Measurements from ENCODE around the gene BANK1.

Gene BANK1

DNA sequence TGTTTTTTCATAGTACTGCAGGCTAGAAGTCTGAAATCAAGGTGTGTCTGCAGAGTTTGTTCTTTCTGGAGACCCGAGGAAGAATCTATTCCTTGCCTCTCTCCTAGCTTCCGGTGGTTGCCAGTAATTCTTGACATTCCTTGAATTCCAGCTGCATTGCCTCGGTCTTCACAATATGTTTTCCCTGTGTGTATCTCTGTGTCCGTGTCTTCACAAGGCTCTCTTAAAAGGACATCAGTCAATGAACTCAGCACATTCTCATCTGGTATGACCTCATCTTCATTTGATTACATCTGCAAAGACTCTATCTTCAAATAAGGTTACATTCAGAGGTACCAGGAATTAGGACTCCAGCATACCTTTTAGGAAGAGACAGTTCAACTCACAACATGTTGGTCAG is 163.4 kb downstream of the BANK1 start:
- TF ChIP-seq, protein P1, sequence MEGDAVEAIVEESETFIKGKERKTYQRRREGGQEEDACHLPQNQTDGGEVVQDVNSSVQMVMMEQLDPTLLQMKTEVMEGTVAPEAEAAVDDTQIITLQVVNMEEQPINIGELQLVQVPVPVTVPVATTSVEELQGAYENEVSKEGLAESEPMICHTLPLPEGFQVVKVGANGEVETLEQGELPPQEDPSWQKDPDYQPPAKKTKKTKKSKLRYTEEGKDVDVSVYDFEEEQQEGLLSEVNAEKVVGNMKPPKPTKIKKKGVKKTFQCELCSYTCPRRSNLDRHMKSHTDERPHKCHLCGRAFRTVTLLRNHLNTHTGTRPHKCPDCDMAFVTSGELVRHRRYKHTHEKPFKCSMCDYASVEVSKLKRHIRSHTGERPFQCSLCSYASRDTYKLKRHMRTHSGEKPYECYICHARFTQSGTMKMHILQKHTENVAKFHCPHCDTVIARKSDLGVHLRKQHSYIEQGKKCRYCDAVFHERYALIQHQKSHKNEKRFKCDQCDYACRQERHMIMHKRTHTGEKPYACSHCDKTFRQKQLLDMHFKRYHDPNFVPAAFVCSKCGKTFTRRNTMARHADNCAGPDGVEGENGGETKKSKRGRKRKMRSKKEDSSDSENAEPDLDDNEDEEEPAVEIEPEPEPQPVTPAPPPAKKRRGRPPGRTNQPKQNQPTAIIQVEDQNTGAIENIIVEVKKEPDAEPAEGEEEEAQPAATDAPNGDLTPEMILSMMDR (conservative IDR thresholded peaks at IDR 0.05; ENCODE audit: low read depth), result no peak
- ChIA-PET POLR2A (ENCODE audit: low non-redundant PET) (no interaction called here), CTCF (no interaction called here)
- no peak overlapping the region for H3K27ac ChIP-seq
- peak; percentile 12 for DNase-seq (ENCODE audit: low spot score)

DNA sequence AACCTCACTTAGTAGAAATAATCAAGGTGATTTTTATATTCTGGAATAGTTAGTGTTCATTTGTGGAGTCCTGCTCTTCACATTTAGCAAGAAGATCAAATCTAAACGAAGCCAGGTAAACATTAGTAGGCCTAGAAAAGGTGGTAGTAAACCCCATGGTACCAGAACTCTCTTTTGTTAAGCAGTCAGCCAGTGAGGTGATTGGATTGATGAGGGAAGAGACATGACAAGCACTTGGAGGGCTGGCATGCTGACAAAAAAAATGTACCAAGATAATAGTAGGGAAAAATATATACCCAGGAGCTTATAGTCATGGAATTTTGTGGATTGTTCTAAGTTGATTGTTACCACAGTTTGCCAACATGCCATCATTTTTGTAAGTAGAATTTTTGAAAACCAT is 163.8 kb downstream of the BANK1 start:
- POLR2A ChIA-PET (ENCODE audit: low non-redundant PET), result no interaction called here
- no peak for DNase-seq (ENCODE audit: low spot score)
- TF ChIP-seq, protein P1 (conservative IDR thresholded peaks at IDR 0.05; ENCODE audit: low read depth), result no peak
- CTCF ChIA-PET, result no interaction called here
- H3K27ac ChIP-seq, result no peak overlapping the region

DNA sequence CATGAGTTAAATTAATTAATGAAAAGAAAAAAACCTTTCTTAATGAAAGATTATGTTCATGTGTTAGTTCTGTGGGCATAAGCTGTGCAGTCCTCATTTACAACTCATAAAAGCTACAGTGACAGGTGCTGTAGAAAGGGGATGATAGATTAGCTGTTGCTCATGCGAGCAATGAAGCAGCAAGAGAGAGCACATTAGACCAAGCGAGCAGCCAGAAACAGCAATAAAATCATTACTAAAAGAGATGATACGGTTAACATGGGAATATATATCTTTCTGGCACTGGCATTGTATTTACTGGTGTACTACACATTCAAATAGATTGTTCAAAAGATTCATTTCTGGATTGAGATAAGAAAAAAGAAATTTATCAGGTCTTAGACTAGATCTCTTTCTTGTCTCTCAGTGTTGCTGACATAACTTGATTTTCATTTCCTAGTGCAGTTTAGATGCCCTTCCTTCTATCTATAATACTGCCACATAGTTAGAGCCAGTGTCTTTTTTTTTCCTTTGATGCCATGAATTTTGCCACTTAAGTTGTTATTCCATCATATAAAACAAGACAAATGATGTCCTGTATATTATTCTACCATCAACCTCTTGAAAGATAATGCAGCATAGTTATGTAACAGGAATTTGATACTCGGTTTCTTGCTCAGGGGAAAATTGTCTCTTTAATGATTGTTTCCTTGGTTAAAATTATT is 164.6 kb downstream of the BANK1 start:
- POLR2A ChIA-PET (ENCODE audit: low non-redundant PET), result no interaction called here
- DNase-seq (ENCODE audit: low spot score), result no peak
- TF ChIP-seq, protein P1 (conservative IDR thresholded peaks at IDR 0.05; ENCODE audit: low read depth), result no peak
- CTCF ChIA-PET, result no interaction called here
- no peak overlapping the region for H3K27ac ChIP-seq

DNA sequence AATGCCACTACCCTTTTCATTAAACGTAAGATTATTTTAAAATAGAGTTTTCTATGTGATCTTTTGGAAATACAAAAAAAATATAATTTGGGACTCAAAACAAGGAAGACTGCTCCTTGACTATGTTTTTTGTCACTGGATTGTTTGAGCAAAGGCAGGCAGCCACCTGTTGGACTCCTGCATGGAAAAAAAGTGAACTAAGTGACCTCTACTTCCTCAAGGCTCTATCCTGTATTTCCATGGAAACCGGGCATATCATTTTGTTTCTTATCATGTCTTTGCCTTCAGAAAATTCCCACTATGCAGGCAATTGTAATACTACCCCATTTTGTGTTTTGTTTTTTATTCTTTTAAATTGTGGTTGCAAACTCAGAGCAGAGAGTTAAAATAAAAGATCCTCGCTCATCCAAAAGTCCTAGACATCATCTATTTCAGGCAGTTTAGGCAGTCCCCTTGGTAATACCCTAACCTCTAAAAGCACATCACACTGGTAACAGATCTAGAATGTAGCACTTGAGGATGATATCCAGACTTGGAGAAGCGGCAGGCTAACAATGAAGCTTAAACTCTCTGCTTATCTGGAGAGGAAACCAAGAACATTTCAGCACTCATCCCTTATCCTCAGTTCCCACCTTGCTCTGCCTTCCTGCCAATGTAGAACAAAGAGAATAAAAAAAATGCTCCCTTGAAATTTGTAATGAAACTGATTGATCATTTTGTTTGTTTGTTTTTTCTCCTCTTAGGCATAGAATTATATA is 165.7 kb downstream of the BANK1 start:
- no peak overlapping the region for H3K27ac ChIP-seq
- POLR2A ChIA-PET (ENCODE audit: low non-redundant PET), result no interaction called here
- CTCF ChIA-PET, result interaction anchor here (1.5 kb wide), 1 partner anchor 306 kb away, joined by 4 read pairs; no protein-coding TSS in a partner anchor

DNA sequence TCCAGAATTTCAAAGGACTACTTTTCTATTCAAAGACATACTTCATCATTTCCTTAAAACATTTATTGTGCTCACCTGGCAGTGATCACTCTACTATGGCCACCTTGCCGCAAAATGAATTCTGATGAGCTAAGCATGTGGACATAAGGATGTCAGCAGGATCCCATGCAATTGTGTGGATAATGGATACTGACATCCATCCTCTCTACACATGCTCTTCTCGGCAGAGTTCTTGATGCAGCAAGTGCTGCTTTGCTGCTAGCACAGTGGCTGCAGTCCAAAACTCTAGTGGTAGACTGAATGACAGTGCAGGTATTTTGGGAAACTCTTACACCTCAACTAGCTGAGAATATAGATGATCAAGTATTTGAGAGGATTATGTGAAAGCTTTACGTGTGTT is 168.0 kb downstream of the BANK1 start:
- TF ChIP-seq, protein P1 (conservative IDR thresholded peaks at IDR 0.05; ENCODE audit: low read depth), result no peak
- CTCF ChIA-PET, result interaction anchor here (0.7 kb wide), 1 partner anchor 77 kb away, joined by 4 read pairs; no protein-coding TSS in a partner anchor
- no peak overlapping the region for H3K27ac ChIP-seq
- DNase-seq (ENCODE audit: low spot score), result no peak
- POLR2A ChIA-PET (ENCODE audit: low non-redundant PET), result no interaction called here

More for the DNA sequence above, 165.7 kb downstream of the BANK1 start:
- DNase-seq (ENCODE audit: low spot score), result no peak
- TF ChIP-seq, protein P1 (conservative IDR thresholded peaks at IDR 0.05; ENCODE audit: low read depth), result no peak

DNA sequence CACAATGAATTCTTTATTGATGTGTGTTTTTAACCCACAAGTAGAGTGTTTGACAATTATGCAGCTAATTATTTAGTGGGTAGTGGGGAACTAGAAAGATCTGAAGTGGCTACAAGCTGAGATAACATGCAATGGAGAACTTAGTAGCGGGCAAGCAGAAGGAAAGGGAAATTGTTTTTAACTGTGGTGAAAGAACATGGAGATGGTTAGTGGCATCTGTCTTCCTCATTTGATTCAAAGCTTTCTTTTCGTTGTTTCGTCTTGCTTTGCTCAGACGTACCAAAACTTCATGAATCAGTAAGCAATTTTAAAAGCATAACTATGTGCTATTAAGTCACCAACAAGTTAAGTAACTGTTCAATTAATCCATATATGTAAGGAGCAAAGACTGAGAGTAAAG is 169.9 kb downstream of the BANK1 start:
- ChIA-PET CTCF (interaction anchor here (0.6 kb wide), 1 partner anchor 79 kb away, joined by 3 read pairs; no protein-coding TSS in a partner anchor), POLR2A (ENCODE audit: low non-redundant PET) (no interaction called here)
- no peak overlapping the region for H3K27ac ChIP-seq
- DNase-seq (ENCODE audit: low spot score), result no peak
- TF ChIP-seq, protein P1 (conservative IDR thresholded peaks at IDR 0.05; ENCODE audit: low read depth), result no peak
